ENCODE results near the gene CMTM8.

The CMTM8 gene

GRCh38 chr3:32353351-32353750 lies 114.9 kb downstream of the CMTM8 start:
- TF ChIP-seq CTCF (IDR thresholded peaks at IDR 0.05; ENCODE audit: low read depth, low read length): no peak

GRCh38 chr3:32354362-32354778 lies 115.9 kb downstream of the CMTM8 start:
- no peak overlapping the region for H3K4me3 ChIP-seq (ENCODE audit: low read depth, low read length)
- TF ChIP-seq CTCF (IDR thresholded peaks at IDR 0.05; ENCODE audit: low read depth, low read length): no peak

More at GRCh38 chr3:32353351-32353750, 114.9 kb downstream of the CMTM8 start:
- H3K4me3 ChIP-seq (ENCODE audit: low read depth, low read length): no peak overlapping the region

GRCh38 chr3:32355751-32356291 lies 117.3 kb downstream of the CMTM8 start:
- TF ChIP-seq CTCF (IDR thresholded peaks at IDR 0.05; ENCODE audit: low read depth, low read length): no peak
- no peak overlapping the region for H3K4me3 ChIP-seq (ENCODE audit: low read depth, low read length)

- TF ChIP-seq CTCF (IDR thresholded peaks at IDR 0.05; ENCODE audit: low read depth, low read length): no peak
These were observed 121.4 kb downstream of the CMTM8 start for GRCh38 chr3:32359766-32360492.

GRCh38 chr3:32360493-32360827 lies 122.0 kb downstream of the CMTM8 start:
- no peak overlapping the region for H3K4me3 ChIP-seq (ENCODE audit: low read depth, low read length)
- TF ChIP-seq CTCF (IDR thresholded peaks at IDR 0.05; ENCODE audit: low read depth, low read length): no peak

More at GRCh38 chr3:32359766-32360492, 121.4 kb downstream of the CMTM8 start:
- no peak overlapping the region for H3K4me3 ChIP-seq (ENCODE audit: low read depth, low read length)

- H3K4me3 ChIP-seq (ENCODE audit: low read depth, low read length): no peak overlapping the region
- no peak for TF ChIP-seq CTCF (IDR thresholded peaks at IDR 0.05; ENCODE audit: low read depth, low read length)
These were observed 128.3 kb downstream of the CMTM8 start for GRCh38 chr3:32366638-32367397.

GRCh38 chr3:32367442-32367841 lies 129.0 kb downstream of the CMTM8 start:
- no peak overlapping the region for H3K4me3 ChIP-seq (ENCODE audit: low read depth, low read length)

More at GRCh38 chr3:32367442-32367841, 129.0 kb downstream of the CMTM8 start:
- no peak for TF ChIP-seq CTCF (IDR thresholded peaks at IDR 0.05; ENCODE audit: low read depth, low read length)

Measured in WI38 (cell line).